GM23338 (cell line): ENCODE data around the gene PID1.

ENCODE experiments used
- CREB1 ChIP-seq: fragments of 250-450 bp; sonication (Bioruptor Pico); IDR thresholded peaks from 2 replicates; pipeline ENCODE4 v1.5.0; 2020; ENCODE audit warnings: low read depth, mild to moderate bottlenecking, moderate library complexity
- CTCF ChIP-seq, 2 experiments: fragments of 200-600 bp in 1 of 2; sonication (generic) in 1 of 2; conservative IDR thresholded peaks; 2 replicates each; pipeline versions ENCODE4 v1.5.1 to v1.6.1; 2016 to 2017; ENCODE audit warnings: antibody characterized with exemption in 2 of 2, low read depth in 2 of 2, mild to moderate bottlenecking in 2 of 2, moderate library complexity in 1 of 2
- EZH2 ChIP-seq: fragments of 200-600 bp; sonication (generic); IDR thresholded peaks from one replicate; pipeline ENCODE4 v1.8.0; 2017; ENCODE audit warnings: antibody characterized with exemption, mild to moderate bottlenecking, low read depth; ENCODE audit not compliant: unreplicated experiment
- EZH2phosphoT487 ChIP-seq: fragments of 200-600 bp; sonication (generic); IDR thresholded peaks from one replicate; pipeline ENCODE4 v1.8.1; 2018; ENCODE audit warnings: antibody characterized with exemption; ENCODE audit not compliant: unreplicated experiment
- POLR2AphosphoS5 ChIP-seq: IDR thresholded peaks from 2 replicates; pipeline ENCODE4 v1.6.1; 2016; ENCODE audit warnings: antibody characterized with exemption, low read depth
- STAT1 ChIP-seq: IDR thresholded peaks from one replicate; pipeline ENCODE4 v1.6.1; 2016; ENCODE audit warnings: antibody characterized with exemption; ENCODE audit not compliant: unreplicated experiment
- ZNF331 ChIP-seq: fragments of 250-450 bp; sonication (Bioruptor Pico); IDR thresholded peaks from 2 replicates; pipeline ENCODE4 v1.5.0; 2020; ENCODE audit warnings: low read depth, mild to moderate bottlenecking, moderate library complexity
- TF ChIP-seq, protein P1 (sequence below): IDR thresholded peaks from one replicate; pipeline ENCODE4 v1.6.1; 2018; ENCODE audit warnings: antibody characterized with exemption; ENCODE audit not compliant: unreplicated experiment

DNA sequence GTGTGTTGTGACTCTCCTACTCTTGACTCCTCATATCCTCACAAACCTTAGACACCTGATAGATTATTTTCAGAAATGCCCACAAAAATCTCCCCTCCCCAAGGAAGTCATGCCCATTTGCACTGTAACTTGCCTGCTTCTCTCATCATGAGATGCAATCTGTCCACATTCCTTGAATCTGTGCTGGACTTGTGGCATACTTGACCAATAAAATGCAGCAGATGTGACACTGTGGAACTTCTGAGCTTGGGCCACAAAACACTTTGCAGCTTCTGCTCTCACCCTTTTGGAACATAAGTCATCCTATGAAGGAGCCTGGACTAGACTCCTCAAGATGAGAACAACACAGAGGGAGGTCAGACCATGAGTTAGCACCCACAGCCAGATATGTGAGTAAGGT, 4.4 kb upstream of the PID1 start:
- TF ChIP-seq STAT1 (no peak), CTCF (conservative IDR thresholded peaks at IDR 0.05; ENCODE audit: low read depth in 2 of 2) (no peak), ZNF331 (CRISPR knock-in tag) (no peak), POLR2AphosphoS5 (no peak), EZH2 (no peak), EZH2phosphoT487 (no peak), CREB1 (CRISPR knock-in tag) (no peak)
- TF ChIP-seq, protein P1, sequence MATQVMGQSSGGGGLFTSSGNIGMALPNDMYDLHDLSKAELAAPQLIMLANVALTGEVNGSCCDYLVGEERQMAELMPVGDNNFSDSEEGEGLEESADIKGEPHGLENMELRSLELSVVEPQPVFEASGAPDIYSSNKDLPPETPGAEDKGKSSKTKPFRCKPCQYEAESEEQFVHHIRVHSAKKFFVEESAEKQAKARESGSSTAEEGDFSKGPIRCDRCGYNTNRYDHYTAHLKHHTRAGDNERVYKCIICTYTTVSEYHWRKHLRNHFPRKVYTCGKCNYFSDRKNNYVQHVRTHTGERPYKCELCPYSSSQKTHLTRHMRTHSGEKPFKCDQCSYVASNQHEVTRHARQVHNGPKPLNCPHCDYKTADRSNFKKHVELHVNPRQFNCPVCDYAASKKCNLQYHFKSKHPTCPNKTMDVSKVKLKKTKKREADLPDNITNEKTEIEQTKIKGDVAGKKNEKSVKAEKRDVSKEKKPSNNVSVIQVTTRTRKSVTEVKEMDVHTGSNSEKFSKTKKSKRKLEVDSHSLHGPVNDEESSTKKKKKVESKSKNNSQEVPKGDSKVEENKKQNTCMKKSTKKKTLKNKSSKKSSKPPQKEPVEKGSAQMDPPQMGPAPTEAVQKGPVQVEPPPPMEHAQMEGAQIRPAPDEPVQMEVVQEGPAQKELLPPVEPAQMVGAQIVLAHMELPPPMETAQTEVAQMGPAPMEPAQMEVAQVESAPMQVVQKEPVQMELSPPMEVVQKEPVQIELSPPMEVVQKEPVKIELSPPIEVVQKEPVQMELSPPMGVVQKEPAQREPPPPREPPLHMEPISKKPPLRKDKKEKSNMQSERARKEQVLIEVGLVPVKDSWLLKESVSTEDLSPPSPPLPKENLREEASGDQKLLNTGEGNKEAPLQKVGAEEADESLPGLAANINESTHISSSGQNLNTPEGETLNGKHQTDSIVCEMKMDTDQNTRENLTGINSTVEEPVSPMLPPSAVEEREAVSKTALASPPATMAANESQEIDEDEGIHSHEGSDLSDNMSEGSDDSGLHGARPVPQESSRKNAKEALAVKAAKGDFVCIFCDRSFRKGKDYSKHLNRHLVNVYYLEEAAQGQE = no peak
